ENCODE results near the gene SUSD2.

DNA sequence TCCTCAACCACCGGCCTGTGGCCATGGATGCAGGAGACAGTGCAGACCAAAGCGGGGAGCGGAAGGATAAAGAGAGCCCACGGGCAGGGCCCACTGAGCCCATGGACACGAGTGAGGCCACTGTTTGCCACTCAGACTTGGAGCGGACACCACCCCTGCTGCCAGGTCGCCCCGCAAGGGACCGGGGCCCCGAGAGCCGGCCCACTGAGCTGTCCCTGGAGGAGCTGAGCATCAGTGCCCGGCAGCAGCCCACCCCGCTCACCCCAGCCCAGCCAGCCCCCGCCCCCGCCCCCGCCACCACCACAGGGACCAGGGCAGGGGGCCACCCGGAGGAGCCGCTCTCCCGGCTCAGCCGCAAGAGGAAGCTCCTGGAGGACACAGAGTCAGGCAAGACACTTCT, 14.5 kb upstream of the SUSD2 start:
- TF ChIP-seq POLR2A (IDR thresholded peaks at IDR 0.05), result no peak
- TF ChIP-seq CTCF (IDR thresholded peaks at IDR 0.05), result no peak
